SK-N-SH (cell line): ENCODE measurements around the gene DYNAP. TPM values are rescaled to one million over a fixed set of nuclear protein-coding genes. Genes with fewer than 3 reads are reported as not detected.

ENCODE experiments used
- CTCF ChIA-PET: fragments of 300-600, 350-600 bp; formaldehyde crosslinking; extraction: SDS; loops from one replicate; lab custom pipeline; 2021; lab: Yijun Ruan, JAX
- POLR2A ChIA-PET: fragments of 350-600 bp; sonication (Branson Sonifier 250); formaldehyde crosslinking; extraction: SDS; loops from one replicate; lab custom pipeline; 2020; ENCODE audit warnings: antibody characterized with exemption, inconsistent platforms; lab: Yijun Ruan, JAX
- DNase-seq: peaks from one replicate; pipeline ENCODE4 v3.0.0; 2012
- H2AFZ ChIP-seq: fragments of 200-600 bp; sonication (generic); 2 replicates; pipeline ENCODE4 v1.8.1; 2016; ENCODE audit warnings: antibody characterized with exemption, mild to moderate bottlenecking, low read depth
- H3F3A ChIP-seq: fragments of 200-600 bp; sonication (generic); replicated peaks from 2 replicates; pipeline ENCODE3; 2016; ENCODE audit warnings: antibody characterized with exemption, mild to moderate bottlenecking; ENCODE audit not compliant: insufficient read depth
- H3K27ac ChIP-seq, 2 experiments: fragments of 200-500 bp in 1 of 2; fragments of 200-600 bp in 1 of 2; sonication (Bioruptor generic) in 1 of 2; sonication (generic), shearing (Covaris generic) in 1 of 2; 2 replicates each; pipeline versions ENCODE4 v1.5.1 to v1.6.1; 2014 to 2016; ENCODE audit warnings: low read depth in 2 of 2, inconsistent platforms in 1 of 2, low read length in 1 of 2, mild to moderate bottlenecking in 1 of 2, mixed read lengths in 1 of 2
- H3K27me3 ChIP-seq: fragments of 200-600 bp; sonication (generic), shearing (Covaris generic); 2 replicates; pipeline ENCODE4 v1.6.1; 2016; ENCODE audit warnings: mixed run types; ENCODE audit not compliant: insufficient read depth
- H3K36me3 ChIP-seq, 2 experiments: fragments of 200-500 bp in 1 of 2; fragments of 200-600 bp in 1 of 2; sonication (Bioruptor generic) in 1 of 2; sonication (generic) in 1 of 2; replicated peaks in 1 of 2; 2 replicates each; pipeline versions ENCODE3 to v1.5.1; 2014 to 2016; ENCODE audit warnings: low read length in 1 of 2, mild to moderate bottlenecking in 1 of 2; ENCODE audit not compliant: insufficient read depth in 2 of 2, control insufficient read depth in 1 of 2
- H3K4me1 ChIP-seq, 2 experiments: fragments of 200-500 bp in 1 of 2; fragments of 200-600 bp in 1 of 2; sonication (Bioruptor generic) in 1 of 2; sonication (generic), shearing (Covaris generic) in 1 of 2; 2 replicates each; pipeline versions ENCODE4 v1.5.1 to v1.6.1; 2014 to 2016; ENCODE audit warnings: low read depth in 1 of 2, low read length in 1 of 2, mixed run types in 1 of 2; ENCODE audit not compliant: insufficient read depth in 2 of 2, control insufficient read depth in 1 of 2
- H3K4me2 ChIP-seq: fragments of 200-600 bp; sonication (generic), shearing (Covaris generic); 2 replicates; pipeline ENCODE4 v1.6.1; 2017; ENCODE audit warnings: mixed run types
- H3K4me3 ChIP-seq, 2 experiments: fragments of 200-500 bp in 1 of 2; fragments of 200-600 bp in 1 of 2; sonication (Bioruptor generic) in 1 of 2; sonication (generic), shearing (Covaris generic) in 1 of 2; 2 replicates each; pipeline versions ENCODE4 v1.5.1 to v1.8.1; 2014 to 2016; ENCODE audit warnings: low read depth in 2 of 2, inconsistent platforms in 1 of 2, low read length in 1 of 2, mild to moderate bottlenecking in 1 of 2, mixed read lengths in 1 of 2, moderate library complexity in 1 of 2
- H3K79me2 ChIP-seq: fragments of 200-600 bp; sonication (generic); 2 replicates; pipeline ENCODE4 v1.8.1; 2017; ENCODE audit warnings: mild to moderate bottlenecking; ENCODE audit not compliant: insufficient read depth
- H3K9ac ChIP-seq: fragments of 200-600 bp; sonication (generic); 2 replicates; pipeline ENCODE4 v1.6.1; 2017; ENCODE audit warnings: mixed run types
- H3K9me2 ChIP-seq: fragments of 200-600 bp; sonication (generic); 2 replicates; pipeline ENCODE4 v1.6.1; 2017; ENCODE audit warnings: mixed run types
- H3K9me3 ChIP-seq: fragments of 200-600 bp; sonication (generic); 2 replicates; pipeline ENCODE4 v1.6.1; 2017; ENCODE audit warnings: mixed run types, mild to moderate bottlenecking, moderate library complexity
- H4K20me1 ChIP-seq: fragments of 200-600 bp; sonication (generic); 2 replicates; pipeline ENCODE4 v1.6.1; 2017; ENCODE audit warnings: mild to moderate bottlenecking, mixed run types; ENCODE audit not compliant: insufficient read depth
- CTCF ChIP-seq: fragments of 200-600 bp; sonication (generic); IDR thresholded peaks from 2 replicates; pipeline ENCODE4 v1.6.1; 2017; ENCODE audit warnings: antibody characterized with exemption, mild to moderate bottlenecking, moderate library complexity
- EZH2phosphoT487 ChIP-seq: fragments of 200-600 bp; sonication (generic); IDR thresholded peaks from 2 replicates; pipeline ENCODE4 v1.6.1; 2017; ENCODE audit warnings: low read depth, mixed run types, mild to moderate bottlenecking, antibody characterized with exemption, moderate library complexity, borderline replicate concordance
- FOSL2 ChIP-seq: IDR thresholded peaks from 2 replicates; pipeline ENCODE4 v1.4.0; 2012; ENCODE audit warnings: low read depth, mild to moderate bottlenecking, moderate library complexity, borderline replicate concordance
- JUND ChIP-seq: IDR thresholded peaks from 2 replicates; pipeline ENCODE4 v1.4.0; 2012
- MXI1 ChIP-seq: IDR thresholded peaks from 2 replicates; pipeline ENCODE4 v1.6.1; 2012; ENCODE audit warnings: mild to moderate bottlenecking, low read depth, low read length, improper control_type of control experiment
- NFIC ChIP-seq: IDR thresholded peaks from 2 replicates; pipeline ENCODE4 v1.4.0; 2012; ENCODE audit warnings: borderline replicate concordance
- NRF1 ChIP-seq: IDR thresholded peaks from 2 replicates; pipeline ENCODE4 v1.6.1; 2012; ENCODE audit warnings: low read depth, mild to moderate bottlenecking, low read length
- RAD21 ChIP-seq: IDR thresholded peaks from 2 replicates; pipeline ENCODE4 v1.6.1; 2012; ENCODE audit warnings: mild to moderate bottlenecking, low read length
- RXRA ChIP-seq: IDR thresholded peaks from 2 replicates; pipeline ENCODE4 v1.4.0; 2012; ENCODE audit warnings: low read depth, mild to moderate bottlenecking, borderline replicate concordance
- SMC3 ChIP-seq: IDR thresholded peaks from 2 replicates; pipeline ENCODE4 v1.6.1; 2012; ENCODE audit warnings: low read depth, low read length, improper control_type of control experiment
- USF2 ChIP-seq: fragments of 150-350 bp; IDR thresholded peaks from 2 replicates; pipeline ENCODE4 v1.6.1; 2017; ENCODE audit warnings: antibody characterized with exemption, low read length, low read depth, borderline replicate concordance
- YY1 ChIP-seq: IDR thresholded peaks from 2 replicates; pipeline ENCODE4 v1.4.0; 2012; ENCODE audit warnings: low read depth, mild to moderate bottlenecking
- ZBTB33 ChIP-seq: IDR thresholded peaks from 2 replicates; pipeline ENCODE4 v1.4.0; 2012; ENCODE audit warnings: low read depth, borderline replicate concordance
- WGBS: methylation state at CpG from one replicate; pipeline ENCODE4 v1.1.6; 2017; ENCODE audit warnings: low lambda C conversion rate; 5-methylcytosine and 5-hydroxymethylcytosine counted together
- polyA plus RNA-seq, 3 experiments: library from polyadenylated mRNA; depleted of rRNA; stranded (reverse); fragments of >200 nt; gene quantifications; 2 replicates each; pipeline ENCODE4 v1.2.3, GENCODE V29; 2012
- TF ChIP-seq, protein P1 (sequence below): IDR thresholded peaks from 2 replicates; pipeline ENCODE4 v1.4.0; 2012; ENCODE audit warnings: low read depth, borderline replicate concordance

The DYNAP gene
- polyA plus RNA-seq, 1 of the 3 experiments (the other 2 are of a cell fraction), result not detected

DNA sequence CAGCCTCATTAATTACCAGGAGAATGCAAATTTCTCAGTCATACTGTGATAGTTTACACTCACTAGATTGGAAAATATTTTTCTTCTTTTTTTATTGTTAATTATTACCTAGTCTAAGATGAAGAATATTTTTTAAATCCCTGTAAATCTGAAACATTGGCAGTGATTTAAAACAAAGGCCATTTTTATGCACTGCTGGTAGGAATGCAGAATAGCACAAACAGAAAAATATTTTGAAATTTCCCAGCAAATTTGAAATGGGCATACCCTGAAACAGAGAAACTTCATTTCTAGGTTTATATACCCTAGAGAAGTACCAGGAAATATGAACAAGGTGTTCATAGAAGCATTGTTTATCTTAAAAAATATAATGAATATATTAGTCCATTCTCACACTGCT lies 31.0 kb downstream of the DYNAP start:
- TF ChIP-seq, protein P1, sequence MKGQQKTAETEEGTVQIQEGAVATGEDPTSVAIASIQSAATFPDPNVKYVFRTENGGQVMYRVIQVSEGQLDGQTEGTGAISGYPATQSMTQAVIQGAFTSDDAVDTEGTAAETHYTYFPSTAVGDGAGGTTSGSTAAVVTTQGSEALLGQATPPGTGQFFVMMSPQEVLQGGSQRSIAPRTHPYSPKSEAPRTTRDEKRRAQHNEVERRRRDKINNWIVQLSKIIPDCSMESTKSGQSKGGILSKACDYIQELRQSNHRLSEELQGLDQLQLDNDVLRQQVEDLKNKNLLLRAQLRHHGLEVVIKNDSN, result no peak
- peak; percentile 39 for TF ChIP-seq CTCF
- H3K9me2 ChIP-seq, result no peaks in the 10 kb centered on the region
- no peaks in the 10 kb centered on the region for H3K27me3 ChIP-seq
- ChIA-PET POLR2A (no interaction called here), CTCF (interaction anchor here (1.5 kb wide), 1 partner anchor 230 kb away, joined by 3 read pairs; no protein-coding TSS in a partner anchor)
- no peaks in the 10 kb centered on the region for H3K79me2 ChIP-seq
- no peak overlapping the region for H3K27ac ChIP-seq
- H3K4me2 ChIP-seq, result no peak overlapping the region
- H3F3A ChIP-seq, result no peaks in the 10 kb centered on the region
- H3K9ac ChIP-seq, result no peak overlapping the region
- no peak overlapping the region for H2AFZ ChIP-seq
- DNase-seq, result no peak
- no peak overlapping the region for H3K4me3 ChIP-seq
- H3K4me1 ChIP-seq, result no peaks in the 10 kb centered on the region
- H3K36me3 ChIP-seq, result no peaks in the 10 kb centered on the region
- H3K9me3 ChIP-seq, result no peaks in the 10 kb centered on the region
- H4K20me1 ChIP-seq, result no peaks in the 10 kb centered on the region

GRCh38 chr18:54626779-54627178 lies 35.7 kb downstream of the DYNAP start:
- no peaks in the 10 kb centered on the region for H3K79me2 ChIP-seq
- TF ChIP-seq SMC3, result no peak
- TF ChIP-seq, protein P1, result no peak
- TF ChIP-seq CTCF, result no peak
- no peak for TF ChIP-seq EZH2phosphoT487
- TF ChIP-seq FOSL2, result no peak
- TF ChIP-seq NFIC, result no peak
- TF ChIP-seq JUND, result no peak
- TF ChIP-seq MXI1, result no peak
- TF ChIP-seq ZBTB33, result no peak
- no peak for TF ChIP-seq YY1
- no peak for TF ChIP-seq USF2
- no peak for TF ChIP-seq RAD21
- no peak for TF ChIP-seq NRF1
- no peak for TF ChIP-seq RXRA
- TF ChIP-seq, all 33 proteins: peak for 0
- no peak overlapping the region for H2AFZ ChIP-seq
- WGBS, result 35% methylated on average over 1 of the region's 1 CpG
- no peaks in the 10 kb centered on the region for H4K20me1 ChIP-seq
- no peak overlapping the region for H3K4me2 ChIP-seq
- H3K36me3 ChIP-seq, result no peaks in the 10 kb centered on the region
- no peak overlapping the region for H3K4me3 ChIP-seq
- no peaks in the 10 kb centered on the region for H3K4me1 ChIP-seq
- DNase-seq, result no peak
- H3K9me2 ChIP-seq, result no peaks in the 10 kb centered on the region
- no peaks in the 10 kb centered on the region for H3K27me3 ChIP-seq
- H3K9ac ChIP-seq, result no peak overlapping the region
- POLR2A ChIA-PET, result no interaction called here
- no peaks in the 10 kb centered on the region for H3K9me3 ChIP-seq
- H3K27ac ChIP-seq, result no peak overlapping the region
- H3F3A ChIP-seq, result no peaks in the 10 kb centered on the region
- CTCF ChIA-PET, result interaction anchor here (1.4 kb wide), 1 partner anchor 68 kb away, joined by 4 read pairs; no protein-coding TSS in a partner anchor
